Activated T-cell treated with anti-CD3 and anti-CD28 coated beads for 1 hour (primary cell): ENCODE measurements around the gene ARRDC2.
"Not testable (repeated sequence)": the region's sequence is repeated elsewhere in the genome, so short reads cannot be mapped to it uniquely, and the experiment has no call there.

ENCODE experiments used
- DNase-seq: peaks from one replicate; pipeline ENCODE4 v3.0.0-alpha.2; 2020; ENCODE audit warnings: low read depth

ARRDC2 gene

DNA sequence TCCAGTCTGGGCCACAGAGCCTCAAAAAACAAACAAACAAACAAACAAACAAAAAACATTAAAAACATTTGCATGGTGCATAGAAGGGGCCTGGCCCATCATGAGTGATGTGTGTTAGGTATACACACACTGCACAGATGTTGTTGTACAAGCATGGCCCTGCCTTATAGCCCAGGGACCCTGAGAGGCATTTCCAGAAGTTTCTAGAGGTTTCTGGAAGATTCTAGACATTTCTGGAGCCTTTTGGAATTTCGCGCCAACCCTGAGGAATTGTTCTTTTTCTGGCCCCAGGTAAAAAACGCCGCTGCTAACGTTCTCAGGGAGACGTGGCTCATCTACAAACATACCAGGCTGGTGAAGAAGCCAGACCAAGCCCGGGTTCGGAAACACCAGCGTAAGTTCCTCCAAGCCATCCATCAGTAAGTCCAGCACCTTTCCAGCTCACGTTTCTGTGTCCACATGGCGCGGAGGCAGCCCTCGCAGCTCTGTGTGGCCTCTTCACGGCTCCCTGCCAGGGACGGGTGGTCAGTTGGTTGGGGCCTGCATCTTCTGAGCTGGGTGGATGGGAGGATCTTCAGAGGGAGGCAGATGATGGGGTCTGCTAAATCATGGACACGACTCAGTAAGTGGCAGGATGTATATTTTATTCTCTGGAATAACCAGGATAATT lies 18.4 kb upstream of the ARRDC2 start:
- no peak for DNase-seq

DNA sequence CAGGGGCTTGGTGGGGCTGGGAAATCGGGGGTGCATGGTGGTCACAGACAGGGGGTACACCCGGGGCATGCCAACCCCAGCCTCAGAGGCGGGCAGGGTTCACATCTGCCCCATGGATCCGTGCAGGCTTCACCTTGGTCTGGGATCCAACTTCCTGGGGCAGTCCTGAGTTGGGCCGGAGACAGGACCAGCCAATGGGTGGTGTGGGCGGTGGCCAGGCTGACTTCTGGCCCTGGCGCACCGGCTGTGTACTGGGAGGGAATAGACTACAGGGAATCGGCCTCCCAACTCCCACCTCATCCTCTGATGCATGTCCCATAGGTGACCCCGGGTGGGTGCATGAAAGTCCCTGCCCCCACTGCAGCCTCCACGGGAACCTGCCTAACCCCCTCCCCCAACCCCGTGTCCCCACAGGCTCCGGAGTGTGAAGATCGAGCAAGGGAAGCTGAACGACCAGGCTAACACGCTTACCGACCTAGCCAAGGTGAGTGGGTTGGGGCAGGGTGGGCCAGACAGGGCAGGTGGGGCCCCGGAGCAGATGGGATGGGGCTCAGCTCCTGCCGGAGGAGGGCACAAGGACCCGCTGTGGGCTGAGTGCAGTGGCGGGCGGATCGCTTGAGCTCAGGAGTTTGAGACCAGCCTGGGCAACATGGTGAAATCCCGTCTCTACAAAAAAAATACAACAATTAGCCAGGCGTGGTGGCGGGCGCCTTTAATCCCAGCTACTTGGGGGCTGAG lies 14.7 kb upstream of the ARRDC2 start:
- DNase-seq: no peak

DNA sequence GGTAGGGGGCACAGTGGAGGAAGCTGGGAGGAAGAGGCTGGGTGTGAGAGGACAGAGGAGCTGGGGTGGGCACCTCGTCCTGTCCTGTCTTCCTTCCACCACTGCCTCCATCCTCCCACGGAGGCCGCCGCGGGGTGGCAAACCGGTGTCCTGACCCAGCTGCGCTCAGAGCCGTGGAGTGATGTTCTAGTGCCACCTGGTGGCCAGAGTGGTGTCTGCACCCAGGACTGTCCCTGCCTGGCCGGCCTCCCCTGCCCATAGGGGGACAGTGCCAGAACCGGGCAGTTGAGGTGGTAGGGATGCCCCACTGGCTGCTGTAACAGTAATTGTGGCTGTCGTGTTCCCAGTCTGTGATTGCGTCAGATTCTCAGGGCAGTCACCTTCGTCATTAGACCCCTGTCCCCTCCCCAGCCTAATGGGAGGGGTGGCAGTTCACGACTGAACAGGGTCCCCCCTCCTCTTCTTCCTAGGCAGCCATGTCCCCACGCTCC lies 11.1 kb upstream of the ARRDC2 start:
- DNase-seq: peak; percentile 85

DNA sequence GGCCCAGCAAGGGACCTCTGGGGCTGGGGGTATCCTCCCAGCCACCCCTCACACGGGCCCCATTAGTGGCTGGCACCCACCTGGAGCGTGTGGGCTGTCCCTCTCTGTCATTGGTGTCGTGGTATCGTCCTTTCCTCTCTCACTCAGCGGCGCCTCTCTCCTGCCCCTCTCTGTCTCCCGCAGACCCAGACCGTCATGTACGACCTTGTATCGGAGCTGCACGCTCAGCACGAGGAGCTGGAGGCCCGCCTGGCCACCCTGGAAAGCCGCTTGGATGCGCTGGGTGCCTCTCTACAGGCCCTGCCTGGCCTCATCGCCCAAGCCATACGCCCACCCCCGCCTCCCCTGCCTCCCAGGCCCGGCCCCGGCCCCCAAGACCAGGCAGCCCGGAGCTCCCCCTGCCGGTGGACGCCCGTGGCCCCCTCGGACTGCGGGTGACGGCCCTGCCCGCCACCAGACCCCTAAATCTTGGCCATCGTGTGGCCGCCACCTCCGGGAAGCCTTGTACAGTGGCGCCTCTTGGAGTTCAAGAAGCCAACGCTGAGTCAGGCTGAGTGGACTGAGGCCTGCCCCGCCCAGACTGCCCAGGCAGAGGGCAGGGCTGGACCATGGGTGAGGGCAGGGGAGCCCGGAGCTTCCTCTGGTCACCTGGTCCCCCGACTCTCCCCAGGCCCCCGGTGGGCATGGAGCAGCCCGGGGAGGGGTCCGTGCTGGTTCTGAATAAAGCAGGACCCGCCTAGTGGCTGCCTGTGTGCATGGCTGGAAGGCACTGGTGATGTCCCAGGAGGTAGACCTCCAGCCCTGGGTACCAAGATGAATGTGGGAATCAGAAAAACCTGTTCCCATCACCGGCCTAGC lies 9.8 kb upstream of the ARRDC2 start:
- DNase-seq: no peak

DNA sequence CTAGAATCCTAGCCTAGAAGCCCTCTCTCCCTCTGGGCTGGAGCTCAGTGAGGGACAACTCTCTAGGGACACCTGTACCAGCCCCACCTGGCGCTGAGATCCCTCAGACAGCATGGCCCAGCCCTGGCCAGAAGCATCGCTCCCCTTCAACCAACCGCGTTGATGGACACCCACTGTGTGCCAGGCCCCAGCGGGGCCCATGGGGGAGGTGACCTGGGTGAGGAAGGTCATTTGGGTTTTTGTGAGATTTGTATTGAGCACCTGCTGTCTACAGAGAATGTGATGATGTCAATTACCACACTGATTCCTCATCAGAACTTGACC lies 9.2 kb upstream of the ARRDC2 start:
- DNase-seq: no peak

DNA sequence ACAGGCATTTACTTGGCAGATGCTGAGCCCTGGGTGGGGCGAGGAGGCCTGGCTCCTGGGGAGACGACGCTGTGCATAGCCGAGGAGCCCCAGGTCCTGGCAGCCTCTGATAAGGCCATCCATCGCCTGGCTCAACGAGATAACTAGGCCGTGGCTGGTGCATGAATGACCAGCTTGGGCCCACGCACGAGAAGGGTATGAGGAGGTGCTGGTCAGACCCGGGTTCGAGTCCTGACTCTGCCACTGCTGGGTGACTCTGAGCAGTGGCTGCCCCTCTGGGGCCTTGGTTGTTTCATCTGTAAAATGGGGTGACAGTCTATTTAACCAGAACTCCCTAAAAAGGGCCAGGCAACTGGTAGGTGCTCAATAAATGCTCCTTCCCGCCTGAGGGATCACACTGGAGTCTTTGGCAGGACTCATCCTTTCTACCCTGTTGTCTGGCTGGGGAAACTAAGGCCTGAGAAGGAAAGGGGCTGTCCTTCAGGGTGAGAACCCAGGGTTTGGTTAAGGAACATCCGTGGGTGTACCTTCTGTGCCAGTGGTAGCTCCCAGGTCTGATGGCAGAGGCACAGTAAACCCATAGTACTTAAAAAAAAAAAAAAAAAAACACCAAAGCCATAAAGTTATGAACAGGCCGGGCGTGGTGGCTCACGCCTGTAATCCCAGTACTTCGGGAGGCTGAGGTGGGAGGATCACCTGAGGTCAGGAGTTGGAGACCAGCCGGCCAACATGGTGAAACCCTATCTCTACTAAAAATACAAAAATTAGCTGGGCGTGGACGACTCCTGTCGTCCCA lies 8.1 kb upstream of the ARRDC2 start:
- DNase-seq: no peak

DNA sequence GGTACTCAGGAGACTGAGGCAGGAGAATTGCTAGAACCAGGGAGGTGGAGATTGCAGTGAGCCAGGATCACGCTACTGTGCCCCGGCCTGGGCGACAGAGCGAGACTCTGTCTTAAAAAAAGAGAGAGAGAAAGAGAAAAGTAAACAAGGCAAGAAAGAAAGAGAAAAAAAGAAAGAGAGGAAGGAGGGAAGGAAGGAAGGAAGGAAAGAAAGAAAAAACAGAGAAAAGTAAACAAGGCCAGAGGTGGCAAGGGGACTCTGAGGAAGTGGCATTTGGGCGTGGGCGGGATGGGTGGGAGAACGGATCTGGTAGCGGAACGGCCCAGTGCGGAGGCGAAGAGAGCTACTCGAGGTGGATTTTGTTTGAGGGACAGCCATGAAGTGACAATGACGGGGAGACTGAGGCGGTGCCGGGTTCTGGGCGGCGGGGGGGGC lies 7.5 kb upstream of the ARRDC2 start:
- no peak for DNase-seq

DNA sequence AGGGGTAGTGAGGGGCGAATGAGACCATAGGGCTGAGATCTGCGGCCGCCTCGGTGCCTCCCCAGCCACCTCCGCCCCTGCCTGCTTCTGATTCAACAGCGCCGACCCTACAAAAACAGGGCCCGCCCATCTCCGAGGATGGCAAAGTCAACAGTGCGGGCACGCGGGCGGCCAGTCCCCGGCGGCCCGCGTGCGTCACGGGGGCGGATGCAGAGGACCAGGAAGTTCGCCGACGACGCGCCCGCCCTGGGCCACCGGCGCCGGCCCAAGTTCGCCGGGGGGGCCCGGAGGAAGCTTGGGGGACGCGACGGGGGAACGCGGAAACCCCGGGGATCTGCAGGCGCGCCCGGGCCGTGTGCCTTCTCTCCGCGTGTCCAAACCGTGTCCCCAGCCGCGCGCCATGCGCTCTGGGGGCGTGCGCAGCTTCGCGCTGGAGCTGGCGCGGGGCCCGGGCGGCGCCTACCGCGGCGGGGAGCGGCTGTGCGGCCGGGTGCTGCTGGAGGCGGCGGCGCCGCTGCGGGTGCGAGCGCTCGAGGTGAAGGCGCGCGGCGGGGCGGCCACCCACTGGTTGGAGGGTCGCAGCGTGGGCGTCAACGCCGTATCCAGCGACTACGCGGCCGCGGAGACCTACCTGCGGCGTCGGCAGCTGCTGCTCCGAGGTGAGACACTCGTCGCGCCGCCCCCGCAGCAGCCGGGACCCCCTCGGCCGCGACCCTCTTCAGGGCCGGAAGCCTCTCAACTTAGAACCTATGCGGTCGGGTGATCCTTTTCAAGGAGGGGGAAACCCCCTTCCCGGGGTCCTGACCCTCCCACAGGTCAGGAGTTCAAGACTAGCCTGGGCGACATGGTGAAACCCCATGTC lies 6.8 kb upstream of the ARRDC2 start:
- peak; percentile 86 for DNase-seq

DNA sequence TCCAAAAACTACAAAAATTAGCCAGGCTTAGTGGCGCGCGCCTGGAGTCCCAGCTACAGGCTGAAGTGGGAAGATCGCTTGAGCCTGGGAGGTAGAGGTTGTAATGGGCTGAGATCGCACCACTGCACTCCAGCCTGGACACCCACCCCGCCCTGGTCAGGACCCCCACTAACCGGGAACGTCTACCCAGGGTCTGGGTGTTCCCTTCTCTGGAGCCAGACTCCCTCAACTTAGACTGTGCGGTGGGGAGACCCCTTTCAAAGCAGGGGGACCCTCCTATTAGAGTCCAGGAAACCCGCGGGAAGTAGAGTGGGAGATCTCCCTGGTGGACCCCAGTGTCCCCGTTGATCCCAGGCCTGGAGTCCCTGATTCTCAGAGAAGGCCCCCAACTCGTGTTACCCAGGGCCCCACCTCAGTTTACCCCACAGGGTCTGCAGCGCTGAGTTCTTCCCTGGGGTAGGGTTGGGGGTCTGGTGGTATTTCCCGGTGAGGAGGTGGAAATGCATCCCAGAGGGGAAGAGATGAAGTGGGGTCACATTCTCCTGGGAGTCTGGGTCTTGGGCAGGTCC lies 6.1 kb upstream of the ARRDC2 start:
- no peak for DNase-seq

DNA sequence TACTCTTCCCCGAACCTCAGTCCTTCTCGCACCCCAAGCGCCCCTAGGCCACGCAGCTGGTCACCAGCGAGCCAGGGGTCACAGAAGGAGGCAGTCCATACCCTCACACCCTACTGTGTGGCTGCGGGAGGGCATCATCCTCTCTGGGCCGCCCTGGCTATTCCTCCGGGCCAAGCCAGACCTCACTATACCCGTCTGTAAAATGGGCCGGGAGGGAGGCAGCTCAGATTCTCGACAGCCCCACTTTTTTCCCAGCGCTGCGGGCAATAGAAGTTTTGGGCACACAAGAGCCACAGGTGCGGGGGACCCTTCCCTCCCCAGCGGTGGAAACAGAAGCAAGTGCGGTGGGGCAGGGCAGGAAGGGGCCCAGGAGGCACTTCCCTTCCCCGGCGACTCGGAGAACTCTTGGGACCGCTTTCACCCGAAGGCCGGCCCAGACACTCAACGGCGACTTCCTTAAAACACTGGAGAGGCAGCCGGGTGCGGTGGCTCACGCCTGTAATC lies 5.6 kb upstream of the ARRDC2 start:
- no peak for DNase-seq

DNA sequence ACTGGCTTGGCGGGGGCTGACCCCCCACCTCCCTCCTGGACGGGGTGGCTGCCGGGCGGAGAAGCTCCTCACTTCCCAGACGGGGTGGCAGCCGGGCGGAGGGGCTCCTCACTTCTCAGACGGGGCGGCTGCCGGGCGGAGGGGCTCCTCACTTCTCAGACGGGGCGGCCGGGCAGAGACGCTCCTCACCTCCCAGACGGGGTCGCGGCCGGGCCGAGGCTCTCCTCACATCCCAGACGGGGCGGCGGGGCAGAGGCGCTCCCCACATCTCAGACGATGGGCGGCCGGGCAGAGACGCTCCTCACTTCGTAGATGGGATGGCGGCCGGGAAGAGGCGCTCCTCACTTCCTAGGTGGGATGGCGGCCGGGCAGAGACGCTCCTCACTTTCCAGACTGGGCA lies 2.2 kb upstream of the ARRDC2 start:
- DNase-seq: not testable (repeated sequence)

DNA sequence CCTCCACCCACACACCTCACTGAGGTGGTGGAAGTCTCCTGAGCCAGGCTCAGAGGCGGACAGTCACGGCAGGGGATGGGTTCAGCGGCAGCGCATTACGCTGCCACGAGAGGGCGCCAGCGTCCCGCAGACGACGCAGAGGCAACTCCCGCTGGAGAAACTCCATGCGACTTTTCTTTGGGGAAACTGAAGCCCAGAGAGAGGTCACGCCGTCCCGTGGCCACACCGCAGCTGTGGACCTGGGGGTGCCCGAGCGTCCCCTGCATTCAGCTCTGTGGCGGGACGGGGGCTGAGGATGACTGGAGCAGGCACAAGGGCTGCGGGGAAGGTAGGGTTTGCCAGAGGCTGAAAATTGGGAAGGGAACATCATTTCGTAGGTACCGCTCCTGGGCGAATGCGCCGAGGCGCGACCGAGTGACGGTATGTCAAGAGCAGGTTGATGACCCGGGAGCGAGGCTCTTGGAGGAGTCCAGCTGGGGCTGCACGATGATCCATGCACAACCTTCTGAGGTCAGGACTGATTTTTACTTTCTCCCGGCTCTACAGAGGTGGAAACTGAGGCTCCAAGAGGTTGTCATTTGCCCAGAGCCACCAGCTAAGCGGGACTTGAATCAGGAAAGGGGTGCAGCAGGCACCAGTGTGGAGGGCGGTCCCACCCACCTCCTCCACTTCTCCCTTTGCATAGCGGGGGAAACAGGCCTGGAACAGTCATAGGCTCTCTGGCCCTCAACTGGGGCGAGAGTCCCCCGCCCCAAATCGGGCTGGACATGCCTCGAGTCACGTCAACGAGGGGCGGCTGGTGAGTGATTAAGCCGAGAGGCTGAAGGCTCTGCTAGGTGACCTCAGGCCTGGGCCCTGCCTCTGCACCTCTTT lies 690 bp upstream of the ARRDC2 start:
- DNase-seq: peak; percentile 77

DNA sequence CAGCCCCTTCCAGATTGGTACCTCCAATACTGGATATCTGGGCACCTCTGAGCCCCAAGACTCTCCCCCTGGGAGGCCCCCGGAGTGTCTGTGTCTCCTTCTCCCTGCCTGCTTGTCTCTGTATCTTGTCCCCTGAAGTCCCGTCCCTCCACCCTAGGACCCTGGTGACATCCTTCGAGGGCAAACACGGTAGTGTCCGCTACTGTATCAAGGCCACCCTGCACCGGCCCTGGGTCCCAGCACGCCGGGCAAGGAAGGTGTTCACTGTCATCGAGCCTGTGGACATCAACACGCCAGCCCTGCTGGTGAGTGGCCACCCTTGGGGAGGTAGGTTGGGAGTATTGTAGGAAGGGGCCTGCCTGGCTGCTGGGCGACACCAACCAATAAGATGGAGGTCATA lies 844 bp downstream of the ARRDC2 start:
- no peak for DNase-seq

DNA sequence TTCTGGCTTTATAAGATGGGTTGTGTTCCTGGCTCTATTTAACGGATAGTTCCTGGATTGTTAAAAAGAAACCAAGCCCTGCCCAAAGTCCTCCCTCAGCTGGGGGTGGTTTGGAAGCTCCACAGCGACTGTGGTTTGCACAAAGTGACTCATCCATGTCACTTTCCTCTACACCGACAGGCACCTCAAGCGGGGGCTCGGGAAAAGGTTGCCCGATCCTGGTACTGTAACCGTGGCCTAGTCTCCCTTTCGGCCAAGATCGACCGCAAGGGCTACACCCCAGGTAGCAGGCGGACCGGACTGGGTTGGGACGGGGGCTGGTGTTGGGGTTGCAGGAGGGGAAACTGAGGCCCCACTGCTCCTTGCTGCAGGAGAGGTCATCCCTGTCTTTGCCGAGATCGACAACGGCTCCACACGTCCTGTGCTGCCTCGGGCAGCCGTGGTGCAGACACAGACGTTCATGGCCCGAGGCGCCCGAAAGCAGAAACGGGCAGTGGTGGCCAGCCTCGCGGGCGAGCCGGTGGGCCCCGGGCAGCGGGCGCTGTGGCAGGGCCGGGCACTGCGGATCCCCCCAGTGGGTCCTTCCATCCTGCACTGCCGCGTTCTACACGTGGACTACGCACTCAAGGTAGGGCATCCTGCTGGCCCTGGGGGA lies 1.6 kb downstream of the ARRDC2 start:
- no peak for DNase-seq

DNA sequence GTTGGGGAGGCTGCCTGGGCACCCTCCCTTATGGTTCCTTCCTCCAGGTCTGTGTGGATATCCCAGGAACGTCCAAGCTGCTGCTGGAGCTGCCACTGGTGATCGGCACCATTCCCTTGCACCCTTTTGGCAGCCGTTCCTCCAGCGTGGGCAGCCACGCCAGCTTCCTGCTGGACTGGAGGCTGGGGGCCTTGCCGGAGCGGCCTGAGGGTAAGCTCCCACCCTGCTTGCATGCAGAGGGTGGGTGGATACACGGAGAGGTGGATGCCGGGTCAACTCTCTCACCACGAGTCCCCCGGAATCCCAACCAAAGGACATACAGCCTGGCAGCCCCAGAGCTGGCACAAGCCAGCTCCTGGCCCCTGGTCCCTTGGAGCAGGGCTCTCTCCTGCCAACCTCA lies 2.2 kb downstream of the ARRDC2 start:
- no peak for DNase-seq

DNA sequence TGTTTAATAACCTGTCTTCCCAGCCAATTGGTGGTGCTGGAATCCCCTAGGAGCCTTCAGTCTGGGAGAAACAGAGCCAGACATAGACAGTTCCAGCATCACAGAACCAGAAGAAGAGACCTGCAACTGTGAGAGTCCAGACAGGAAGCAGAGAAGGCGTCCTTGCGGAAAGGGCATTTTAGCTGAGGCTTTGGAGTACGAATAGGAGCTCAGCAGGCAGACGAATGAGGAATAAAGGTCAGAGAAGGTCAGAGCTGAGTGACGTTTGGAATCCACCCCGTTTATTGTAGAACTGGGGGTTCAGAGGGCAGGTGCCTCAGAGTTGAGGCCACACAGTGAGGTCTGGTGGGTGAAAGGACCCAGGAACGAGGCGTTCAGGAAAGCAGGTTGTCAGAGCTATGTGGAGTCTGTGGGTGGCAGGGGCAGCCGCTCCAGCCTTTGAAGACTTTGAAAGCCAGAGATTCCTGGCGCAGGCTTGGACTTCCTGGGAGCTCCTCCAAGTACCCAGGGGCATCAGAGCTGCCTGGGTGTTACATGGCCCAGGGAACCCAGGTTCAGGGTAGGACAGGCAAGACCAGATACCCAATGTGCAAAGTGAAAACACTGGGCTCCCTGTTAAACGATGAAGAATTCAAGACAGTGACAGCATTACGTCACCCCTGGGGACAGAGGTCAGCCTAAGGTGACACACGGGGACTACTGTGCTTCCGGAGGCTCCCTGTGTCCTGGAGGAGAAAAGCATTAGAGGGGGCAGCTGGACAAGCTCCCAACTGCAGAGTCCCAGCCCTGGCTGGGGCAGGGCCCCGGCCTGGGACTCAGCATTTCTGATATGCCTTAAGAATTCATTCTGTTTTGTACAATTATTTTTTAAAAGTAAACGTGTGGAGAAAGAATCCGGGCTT lies 5.5 kb downstream of the ARRDC2 start:
- no peak for DNase-seq

DNA sequence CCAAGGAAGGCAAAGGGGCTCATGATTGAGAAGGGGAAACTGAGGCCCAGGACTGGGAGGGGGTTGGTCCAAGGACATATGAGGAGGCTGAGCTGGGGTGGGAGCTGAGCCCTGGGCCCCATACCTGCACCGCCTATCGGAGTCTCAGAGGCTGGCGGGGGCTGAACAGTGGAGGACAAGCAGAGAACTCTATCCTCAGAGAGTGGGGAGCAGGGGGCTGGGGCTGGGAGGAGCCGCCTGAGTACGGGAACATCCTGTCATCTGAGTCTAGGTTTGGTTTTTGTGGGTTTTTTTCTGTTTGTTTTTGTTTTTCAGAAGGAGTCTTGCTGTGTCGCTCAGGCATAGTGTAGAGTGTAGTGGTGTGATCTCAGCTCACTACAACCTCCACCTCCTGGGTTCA lies 6.2 kb downstream of the ARRDC2 start:
- no peak for DNase-seq
